Measurements from ENCODE around the gene DUSP7.

DUSP7 gene, protein sequence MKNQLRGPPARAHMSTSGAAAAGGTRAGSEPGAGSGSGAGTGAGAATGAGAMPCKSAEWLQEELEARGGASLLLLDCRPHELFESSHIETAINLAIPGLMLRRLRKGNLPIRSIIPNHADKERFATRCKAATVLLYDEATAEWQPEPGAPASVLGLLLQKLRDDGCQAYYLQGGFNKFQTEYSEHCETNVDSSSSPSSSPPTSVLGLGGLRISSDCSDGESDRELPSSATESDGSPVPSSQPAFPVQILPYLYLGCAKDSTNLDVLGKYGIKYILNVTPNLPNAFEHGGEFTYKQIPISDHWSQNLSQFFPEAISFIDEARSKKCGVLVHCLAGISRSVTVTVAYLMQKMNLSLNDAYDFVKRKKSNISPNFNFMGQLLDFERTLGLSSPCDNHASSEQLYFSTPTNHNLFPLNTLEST

DNA sequence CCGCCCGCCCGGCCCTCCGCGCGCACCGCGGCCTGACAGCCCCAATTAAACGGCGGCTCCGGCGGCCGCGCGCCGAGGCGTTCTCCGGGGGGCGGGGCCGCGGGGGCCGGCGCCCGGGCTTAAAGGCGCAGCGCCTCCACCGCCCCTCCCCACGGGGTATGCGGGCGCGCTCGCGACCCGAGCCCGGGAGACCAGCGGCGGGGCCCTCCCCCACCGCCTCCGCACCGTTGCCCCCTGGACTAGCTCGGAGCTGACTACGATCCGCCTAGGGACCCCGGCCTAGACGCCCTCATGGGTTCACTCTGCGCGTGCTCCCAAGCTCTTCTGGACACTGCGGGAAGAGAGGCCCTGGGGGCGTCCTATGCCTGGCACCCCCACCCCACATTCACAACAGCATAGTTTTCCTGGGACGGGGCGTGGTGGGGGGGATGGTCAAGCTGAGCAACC lies at the start of gene DUSP7:
Gene DUSP7, minus strand, starts transcription at position 51 of the 447 bp plus-strand sequence. CDS start 205 bp downstream, outside the sequence.
- H3K27ac ChIP-seq (ENCODE audit: low read depth, low read length), result peak within 1 kb of the TSS; percentile 52

DNA sequence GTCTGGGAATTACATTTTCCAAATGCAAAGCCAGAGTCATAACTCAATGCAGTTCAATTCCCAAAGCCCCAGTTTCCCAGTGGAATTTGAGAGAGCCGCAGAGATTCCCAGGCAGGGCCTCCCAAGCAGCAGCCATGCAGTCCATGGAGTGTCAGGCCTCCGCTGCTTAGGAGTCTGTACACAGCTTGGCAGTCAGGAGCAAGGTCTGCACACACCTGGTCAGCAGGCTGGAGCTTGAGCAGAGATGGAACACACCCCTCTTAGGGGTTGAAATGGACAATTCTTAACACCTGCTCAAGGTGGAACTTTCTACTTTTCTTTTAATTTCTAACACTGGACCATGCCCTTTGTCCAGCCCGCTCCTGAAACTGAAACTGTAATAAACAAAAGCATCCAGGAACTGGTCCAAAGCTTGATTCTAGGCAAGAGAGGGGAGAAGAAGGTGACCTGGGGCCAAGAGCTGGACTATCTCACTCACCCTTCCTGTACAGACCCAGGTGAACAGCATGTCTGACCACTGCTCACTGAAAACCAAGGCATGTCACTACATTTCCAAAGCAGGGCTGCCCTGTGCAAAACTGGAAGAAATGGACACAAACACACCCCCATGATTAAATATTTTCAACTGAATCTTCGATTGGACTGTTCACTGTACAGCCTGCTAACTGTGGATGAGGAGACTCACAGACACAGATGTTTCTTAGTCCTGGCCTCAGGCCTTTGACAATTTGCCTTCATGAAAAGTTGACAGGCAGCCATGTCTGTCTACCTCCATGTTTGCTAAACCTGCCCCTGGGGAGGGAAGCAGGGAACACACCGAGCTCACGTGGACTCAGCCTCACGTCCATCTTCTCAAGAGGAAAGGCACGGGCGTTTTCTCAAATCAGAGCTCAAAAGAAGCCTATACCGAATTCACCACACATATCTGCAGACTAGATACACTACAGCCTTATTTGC lies 48.6 kb upstream of the DUSP7 start:
- Histone ChIP-seq H3K9ac (ENCODE audit: low read depth, low read length) (no peak overlapping the region), H3K9me3 (ENCODE audit: control insufficient read depth, insufficient read depth, low read length) (no peaks in the 10 kb centered on the region), H3K36me3 (ENCODE audit: control insufficient read depth, insufficient read depth, low read length) (peaks cover 19% of the 10 kb centered on the region), H3K27me3 (ENCODE audit: control insufficient read depth, insufficient read depth, low read length) (no peaks in the 10 kb centered on the region), H3K27ac (ENCODE audit: low read depth, low read length) (no peak overlapping the region), H3K4me3 (ENCODE audit: low read depth, low read length) (no peak overlapping the region), H3K4me1 (ENCODE audit: control insufficient read depth, insufficient read depth, low read length) (no peaks in the 10 kb centered on the region)

More for the DNA sequence above, at the start of gene DUSP7:
- peak within 1 kb of the TSS; percentile 26 for H3K9ac ChIP-seq (ENCODE audit: low read depth, low read length)
- no peaks in the 10 kb centered on the region for H3K9me3 ChIP-seq (ENCODE audit: control insufficient read depth, insufficient read depth, low read length)
- H3K36me3 ChIP-seq (ENCODE audit: control insufficient read depth, insufficient read depth, low read length), result peaks cover 20% of the 10 kb centered on the region
- peak within 1 kb of the TSS; percentile 78 for H3K4me3 ChIP-seq (ENCODE audit: low read depth, low read length)
- H3K4me1 ChIP-seq (ENCODE audit: control insufficient read depth, insufficient read depth, low read length), result peaks cover 14% of the 10 kb centered on the region
- peaks cover 18% of the 10 kb centered on the region for H3K27me3 ChIP-seq (ENCODE audit: control insufficient read depth, insufficient read depth, low read length)

DNA sequence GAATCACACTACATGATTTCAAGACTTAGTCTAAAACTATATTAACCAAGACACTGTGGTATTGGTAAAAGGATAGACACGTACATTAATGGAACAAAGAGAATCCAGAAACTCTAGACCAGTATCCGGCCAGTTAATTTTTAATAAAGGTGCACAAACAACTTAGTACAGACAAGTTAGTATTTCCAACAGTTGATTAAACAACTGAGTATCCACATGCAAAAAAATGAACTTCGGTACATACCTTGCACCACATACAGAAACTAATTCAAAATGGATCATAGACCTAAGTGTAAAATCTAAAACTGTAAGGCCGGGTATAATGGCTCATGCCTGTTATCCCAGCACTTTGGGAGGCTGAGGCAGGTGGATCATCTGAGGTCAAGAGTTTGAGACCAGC lies 46.6 kb upstream of the DUSP7 start:
- H3K9ac ChIP-seq (ENCODE audit: low read depth, low read length), result no peak overlapping the region
- no peaks in the 10 kb centered on the region for H3K27me3 ChIP-seq (ENCODE audit: control insufficient read depth, insufficient read depth, low read length)
- H3K4me1 ChIP-seq (ENCODE audit: control insufficient read depth, insufficient read depth, low read length), result no peaks in the 10 kb centered on the region
- H3K4me3 ChIP-seq (ENCODE audit: low read depth, low read length), result no peak overlapping the region
- H3K9me3 ChIP-seq (ENCODE audit: control insufficient read depth, insufficient read depth, low read length), result no peaks in the 10 kb centered on the region
- H3K36me3 ChIP-seq (ENCODE audit: control insufficient read depth, insufficient read depth, low read length), result peaks cover 25% of the 10 kb centered on the region
- H3K27ac ChIP-seq (ENCODE audit: low read depth, low read length), result no peak overlapping the region

DNA sequence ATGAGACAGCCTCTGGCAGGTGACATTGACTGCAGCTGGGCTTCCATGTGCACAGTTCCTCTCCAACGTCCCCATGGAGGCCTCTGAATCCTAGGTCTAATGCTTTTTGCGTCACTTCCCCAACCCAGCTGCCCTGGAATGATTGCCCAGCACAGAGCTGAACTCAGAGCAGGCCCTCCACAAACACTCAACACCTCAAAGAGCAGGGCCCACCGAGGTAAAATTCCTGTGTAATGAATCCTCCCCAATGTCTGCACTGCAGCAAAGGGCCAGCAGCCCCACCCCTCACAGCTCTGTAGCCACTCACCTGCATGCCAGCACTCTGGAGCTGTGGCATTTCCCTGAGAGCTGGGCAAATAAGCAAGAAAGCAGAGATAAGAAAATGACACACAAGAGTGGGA lies 42.6 kb upstream of the DUSP7 start:
- Histone ChIP-seq H3K27ac (ENCODE audit: low read depth, low read length) (no peak overlapping the region), H3K9ac (ENCODE audit: low read depth, low read length) (no peak overlapping the region), H3K4me1 (ENCODE audit: control insufficient read depth, insufficient read depth, low read length) (no peaks in the 10 kb centered on the region), H3K9me3 (ENCODE audit: control insufficient read depth, insufficient read depth, low read length) (no peaks in the 10 kb centered on the region), H3K4me3 (ENCODE audit: low read depth, low read length) (no peak overlapping the region), H3K27me3 (ENCODE audit: control insufficient read depth, insufficient read depth, low read length) (no peaks in the 10 kb centered on the region), H3K36me3 (ENCODE audit: control insufficient read depth, insufficient read depth, low read length) (peaks cover 51% of the 10 kb centered on the region)

DNA sequence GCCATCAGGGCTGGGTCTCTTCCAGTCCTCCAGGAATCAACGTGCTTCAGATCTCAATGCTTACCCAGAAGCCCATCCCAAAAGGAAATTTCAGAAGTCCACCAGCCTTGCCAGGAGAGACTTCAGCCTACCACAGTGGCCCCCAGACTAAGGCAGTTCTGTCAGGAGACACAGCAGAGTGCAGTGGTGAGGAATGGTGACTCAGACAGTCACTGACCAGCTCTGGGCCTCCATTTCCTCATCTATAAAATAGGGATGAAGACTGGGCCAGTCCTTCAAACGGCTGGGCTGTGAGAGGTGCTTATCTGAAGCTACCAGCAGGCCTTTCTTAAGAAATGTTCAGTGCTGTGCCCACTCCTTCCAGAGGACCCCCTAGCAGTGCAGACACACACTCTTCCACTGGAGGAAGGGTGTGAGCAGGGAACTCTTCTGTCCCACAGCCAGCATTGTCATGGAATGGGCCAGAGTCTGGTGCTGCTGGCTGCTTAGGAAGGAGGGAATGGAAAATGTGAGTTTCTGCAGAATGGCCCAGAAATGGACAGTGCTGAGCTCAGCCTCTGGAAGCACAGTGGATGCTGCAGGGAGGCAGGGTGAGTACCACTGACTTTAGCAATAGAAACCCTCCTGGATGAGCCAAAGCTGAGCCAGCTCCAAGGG lies 41.6 kb upstream of the DUSP7 start:
- no peak overlapping the region for H3K4me3 ChIP-seq (ENCODE audit: low read depth, low read length)
- peaks cover 61% of the 10 kb centered on the region for H3K36me3 ChIP-seq (ENCODE audit: control insufficient read depth, insufficient read depth, low read length)
- no peak overlapping the region for H3K9ac ChIP-seq (ENCODE audit: low read depth, low read length)
- no peaks in the 10 kb centered on the region for H3K9me3 ChIP-seq (ENCODE audit: control insufficient read depth, insufficient read depth, low read length)
- H3K4me1 ChIP-seq (ENCODE audit: control insufficient read depth, insufficient read depth, low read length), result no peaks in the 10 kb centered on the region
- no peak overlapping the region for H3K27ac ChIP-seq (ENCODE audit: low read depth, low read length)
- H3K27me3 ChIP-seq (ENCODE audit: control insufficient read depth, insufficient read depth, low read length), result no peaks in the 10 kb centered on the region

DNA sequence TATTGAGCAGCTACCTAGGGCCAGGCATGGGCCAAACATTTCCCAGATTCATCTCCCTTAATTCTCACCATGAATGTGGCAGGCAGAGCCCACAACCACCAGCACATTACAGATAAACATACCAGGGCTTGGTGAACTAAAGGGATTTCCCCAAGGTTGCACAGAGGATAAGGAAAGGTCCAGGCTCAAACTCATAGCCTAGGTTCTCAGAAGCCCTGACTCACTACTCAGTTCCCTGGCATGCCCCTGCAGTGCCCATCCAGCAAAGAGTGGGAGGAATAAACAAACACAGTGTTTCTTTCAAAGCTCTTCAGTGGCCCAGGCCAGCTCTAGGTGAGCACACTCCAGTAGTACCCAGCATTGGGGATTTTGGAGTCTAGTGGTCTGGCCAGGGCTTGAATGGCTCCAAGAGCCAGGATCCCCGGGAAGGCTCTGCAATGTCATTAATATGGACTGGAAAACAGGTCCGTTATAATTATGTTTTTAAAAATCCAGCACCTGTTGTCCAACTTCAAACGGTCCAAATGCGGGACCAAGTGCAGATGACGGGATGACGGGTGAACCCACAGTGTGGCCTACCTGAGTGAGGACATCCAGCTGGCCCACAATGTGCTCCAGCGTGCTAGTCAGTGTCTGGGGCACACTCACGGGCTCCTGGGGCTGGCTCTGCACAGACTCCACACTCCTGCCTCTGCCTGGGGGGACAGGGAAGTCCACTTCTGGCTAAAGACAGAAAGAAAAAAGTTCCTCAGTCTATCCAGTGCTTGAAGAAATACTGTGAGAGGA lies 39.8 kb upstream of the DUSP7 start:
- Histone ChIP-seq H3K4me3 (ENCODE audit: low read depth, low read length) (no peak overlapping the region), H3K4me1 (ENCODE audit: control insufficient read depth, insufficient read depth, low read length) (no peaks in the 10 kb centered on the region), H3K36me3 (ENCODE audit: control insufficient read depth, insufficient read depth, low read length) (peaks cover 58% of the 10 kb centered on the region)

DNA sequence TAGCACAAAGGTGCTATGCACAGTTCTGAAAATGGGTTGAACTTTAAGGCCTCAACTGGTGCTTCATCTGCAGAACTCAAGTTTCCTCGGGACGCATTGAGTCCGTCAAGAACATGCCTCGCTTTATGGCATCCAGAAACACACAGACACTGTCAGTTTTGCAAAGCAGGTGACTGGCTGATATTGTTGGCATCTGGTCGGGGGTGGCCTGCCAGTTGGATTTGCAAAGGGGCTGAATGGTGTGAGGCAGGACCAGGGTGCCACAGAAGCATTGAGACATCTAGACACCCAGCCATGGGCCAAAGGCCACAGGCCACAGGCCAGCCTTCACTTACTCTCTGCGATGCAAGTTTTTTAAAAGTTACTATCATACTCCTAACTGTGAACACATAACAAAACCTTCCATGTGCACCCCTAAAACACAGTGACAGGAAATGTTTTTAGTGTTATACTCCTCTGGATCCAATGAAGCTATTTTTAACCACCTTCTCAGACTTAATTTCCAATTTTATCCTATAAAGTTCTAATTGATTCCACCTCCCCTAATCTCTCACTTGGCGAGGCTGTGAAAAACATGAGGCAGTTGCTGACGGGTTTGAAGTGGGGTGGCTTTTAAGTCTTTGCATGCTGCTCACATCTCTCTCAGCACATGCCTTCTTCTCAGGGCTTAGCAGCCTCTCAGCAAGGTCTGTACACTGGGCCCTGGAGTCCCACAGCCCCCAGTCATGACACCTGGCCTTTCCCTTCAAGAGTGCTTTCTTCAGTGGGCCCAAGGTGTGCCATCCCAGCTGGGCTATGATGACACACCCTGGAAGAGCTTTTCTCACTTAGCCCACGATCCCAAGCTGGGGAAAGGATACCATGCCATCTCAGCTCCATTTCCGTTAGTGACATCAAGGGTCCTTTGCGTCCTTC lies 38.5 kb upstream of the DUSP7 start:
- H3K9ac ChIP-seq (ENCODE audit: low read depth, low read length), result no peak overlapping the region
- no peaks in the 10 kb centered on the region for H3K9me3 ChIP-seq (ENCODE audit: control insufficient read depth, insufficient read depth, low read length)
- no peak overlapping the region for H3K27ac ChIP-seq (ENCODE audit: low read depth, low read length)
- no peaks in the 10 kb centered on the region for H3K4me1 ChIP-seq (ENCODE audit: control insufficient read depth, insufficient read depth, low read length)
- H3K4me3 ChIP-seq (ENCODE audit: low read depth, low read length), result no peak overlapping the region
- no peaks in the 10 kb centered on the region for H3K27me3 ChIP-seq (ENCODE audit: control insufficient read depth, insufficient read depth, low read length)
- H3K36me3 ChIP-seq (ENCODE audit: control insufficient read depth, insufficient read depth, low read length), result peaks cover 54% of the 10 kb centered on the region

More for the DNA sequence above, 39.8 kb upstream of the DUSP7 start:
- no peak overlapping the region for H3K27ac ChIP-seq (ENCODE audit: low read depth, low read length)
- no peaks in the 10 kb centered on the region for H3K27me3 ChIP-seq (ENCODE audit: control insufficient read depth, insufficient read depth, low read length)
- no peak overlapping the region for H3K9ac ChIP-seq (ENCODE audit: low read depth, low read length)
- no peaks in the 10 kb centered on the region for H3K9me3 ChIP-seq (ENCODE audit: control insufficient read depth, insufficient read depth, low read length)

DNA sequence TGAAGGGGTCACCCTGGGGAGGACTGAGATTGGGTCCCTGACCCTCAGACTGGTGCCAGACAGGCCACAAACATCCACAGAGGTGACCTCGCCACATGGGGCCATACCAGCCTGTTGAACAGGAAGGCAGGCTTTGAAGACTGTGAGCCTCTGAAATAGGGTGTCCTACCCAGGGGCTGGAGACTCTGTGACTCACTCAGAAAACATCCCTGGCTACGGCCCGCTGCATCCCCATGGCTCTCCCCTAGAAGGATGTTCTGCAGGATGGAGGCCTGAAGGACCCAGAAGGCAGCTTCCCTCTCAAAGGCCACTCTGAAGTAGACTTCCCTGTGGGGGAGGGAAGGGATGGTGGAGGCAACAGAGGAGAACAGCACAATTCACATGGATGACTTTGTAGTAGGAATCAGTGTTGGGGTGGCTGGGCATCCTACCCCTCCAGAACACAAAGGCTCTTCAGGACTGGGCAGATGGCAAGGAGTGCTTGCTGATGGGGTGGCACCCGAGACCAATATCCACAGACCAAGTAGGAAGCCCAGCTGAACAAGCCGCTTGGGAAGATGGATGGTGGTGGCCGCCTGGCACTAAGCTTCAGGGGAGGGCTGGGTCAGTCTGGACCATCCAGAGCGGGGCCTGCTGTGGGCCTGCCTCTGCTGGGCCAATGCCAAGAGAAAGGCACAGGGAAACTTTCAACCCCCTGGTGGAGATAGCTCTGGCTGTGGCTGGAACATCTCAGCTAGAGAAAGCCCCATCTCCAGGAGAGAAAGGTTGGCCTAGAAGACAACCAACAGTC lies 37.6 kb upstream of the DUSP7 start:
- Histone ChIP-seq H3K27ac (ENCODE audit: low read depth, low read length) (no peak overlapping the region), H3K9ac (ENCODE audit: low read depth, low read length) (no peak overlapping the region), H3K4me1 (ENCODE audit: control insufficient read depth, insufficient read depth, low read length) (no peaks in the 10 kb centered on the region), H3K36me3 (ENCODE audit: control insufficient read depth, insufficient read depth, low read length) (peaks cover 48% of the 10 kb centered on the region), H3K9me3 (ENCODE audit: control insufficient read depth, insufficient read depth, low read length) (no peaks in the 10 kb centered on the region), H3K4me3 (ENCODE audit: low read depth, low read length) (no peak overlapping the region), H3K27me3 (ENCODE audit: control insufficient read depth, insufficient read depth, low read length) (no peaks in the 10 kb centered on the region)

DNA sequence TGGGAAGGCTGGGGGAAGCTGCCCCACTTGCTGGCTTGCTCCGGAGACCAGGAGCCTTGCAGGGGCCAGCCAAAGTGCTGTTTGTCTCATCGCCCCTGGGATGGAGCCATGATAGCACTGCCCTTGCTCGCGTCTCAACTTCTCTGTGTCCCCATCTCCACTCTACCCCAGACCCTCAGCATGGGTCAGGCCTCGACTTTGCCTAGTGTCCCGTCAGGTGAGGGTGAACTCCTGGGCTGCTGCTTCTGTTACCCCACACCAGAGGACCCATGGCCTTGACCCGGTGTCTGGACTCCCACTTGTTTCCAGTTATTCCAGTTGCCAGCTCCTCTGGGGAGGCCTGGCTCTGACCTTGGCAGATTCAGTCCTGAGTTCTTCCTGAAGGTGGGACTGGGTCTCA lies 36.5 kb upstream of the DUSP7 start:
- no peak overlapping the region for H3K9ac ChIP-seq (ENCODE audit: low read depth, low read length)
- H3K4me1 ChIP-seq (ENCODE audit: control insufficient read depth, insufficient read depth, low read length), result no peaks in the 10 kb centered on the region
- H3K27me3 ChIP-seq (ENCODE audit: control insufficient read depth, insufficient read depth, low read length), result no peaks in the 10 kb centered on the region
- H3K36me3 ChIP-seq (ENCODE audit: control insufficient read depth, insufficient read depth, low read length), result peaks cover 44% of the 10 kb centered on the region
- no peaks in the 10 kb centered on the region for H3K9me3 ChIP-seq (ENCODE audit: control insufficient read depth, insufficient read depth, low read length)
- no peak overlapping the region for H3K27ac ChIP-seq (ENCODE audit: low read depth, low read length)
- H3K4me3 ChIP-seq (ENCODE audit: low read depth, low read length), result no peak overlapping the region
